Karpas-422 (cell line): ENCODE results near the gene RPS15A. TPM values are rescaled to one million over a fixed set of nuclear protein-coding genes. Genes with fewer than 3 reads are reported as not detected.
A peak's percentile ranks its signal among the peaks of the same experiment; 100 is the strongest.

Experiments used
- DNase-seq: peaks from one replicate; pipeline ENCODE4 v3.0.0-alpha.2; 2015
- H2AFZ ChIP-seq: fragments of 200-600 bp; sonication (generic); 2 replicates; pipeline ENCODE4 v1.6.1; 2014; ENCODE audit warnings: antibody characterized with exemption, low read length, mixed read lengths
- H3K27ac ChIP-seq: fragments of 200-600 bp; sonication (generic); 2 replicates; pipeline ENCODE4 v1.5.1; 2014; ENCODE audit warnings: mild to moderate bottlenecking, low read length, moderate library complexity
- H3K27me3 ChIP-seq: fragments of 200-600 bp; sonication (generic); 2 replicates; pipeline ENCODE4 v1.6.1; 2014; ENCODE audit warnings: low read length, mixed read lengths
- H3K36me3 ChIP-seq: fragments of 200-600 bp; sonication (generic); 2 replicates; pipeline ENCODE4 v1.6.1; 2014; ENCODE audit warnings: low read length, mixed read lengths; ENCODE audit not compliant: insufficient read depth
- H3K4me1 ChIP-seq: fragments of 200-600 bp; sonication (generic); 2 replicates; pipeline ENCODE4 v1.6.1; 2014; ENCODE audit warnings: mild to moderate bottlenecking, low read length, mixed read lengths
- H3K4me2 ChIP-seq: fragments of 200-600 bp; sonication (generic); 2 replicates; pipeline ENCODE4 v1.6.1; 2014; ENCODE audit warnings: low read length, low read depth, mild to moderate bottlenecking; ENCODE audit not compliant: poor library complexity, severe bottlenecking
- H3K4me3 ChIP-seq: fragments of 200-600 bp; sonication (generic); 2 replicates; pipeline ENCODE4 v1.5.1; 2014; ENCODE audit warnings: mild to moderate bottlenecking, antibody characterized with exemption, low read length, mixed read lengths
- H3K79me2 ChIP-seq: fragments of 200-600 bp; sonication (generic); 2 replicates; pipeline ENCODE4 v1.6.1; 2014; ENCODE audit warnings: mild to moderate bottlenecking, low read length, mixed read lengths
- H3K9ac ChIP-seq: fragments of 200-600 bp; sonication (generic); 2 replicates; pipeline ENCODE4 v1.6.0; 2014; ENCODE audit warnings: low read length
- H3K9me2 ChIP-seq: fragments of 200-600 bp; sonication (generic), shearing (Covaris generic); replicated peaks from 2 replicates; pipeline ENCODE4 v1.6.0; 2014; ENCODE audit warnings: mild to moderate bottlenecking, low read length, moderate library complexity; ENCODE audit not compliant: insufficient read depth
- H3K9me3 ChIP-seq: fragments of 300-700, 200-600 bp; sonication (generic); 2 replicates; pipeline ENCODE4 v1.6.1; 2014; ENCODE audit warnings: low read length, mixed read lengths
- H4K20me1 ChIP-seq: fragments of 200-600 bp; sonication (generic); 2 replicates; pipeline ENCODE4 v1.6.1; 2014; ENCODE audit warnings: mild to moderate bottlenecking, antibody characterized with exemption, low read length, low read depth; ENCODE audit not compliant: insufficient read depth
- total RNA-seq: library from RNA; depleted of rRNA; stranded (reverse); fragments of >200 nt; shearing (Covaris generic); gene quantifications from 2 replicates; pipeline ENCODE4 v1.2.3, GENCODE V29; 2014; ENCODE audit warnings: low replicate concordance

The RPS15A gene
- total RNA-seq, 1 experiment from 2014 or later, result 2,892 TPM

DNA sequence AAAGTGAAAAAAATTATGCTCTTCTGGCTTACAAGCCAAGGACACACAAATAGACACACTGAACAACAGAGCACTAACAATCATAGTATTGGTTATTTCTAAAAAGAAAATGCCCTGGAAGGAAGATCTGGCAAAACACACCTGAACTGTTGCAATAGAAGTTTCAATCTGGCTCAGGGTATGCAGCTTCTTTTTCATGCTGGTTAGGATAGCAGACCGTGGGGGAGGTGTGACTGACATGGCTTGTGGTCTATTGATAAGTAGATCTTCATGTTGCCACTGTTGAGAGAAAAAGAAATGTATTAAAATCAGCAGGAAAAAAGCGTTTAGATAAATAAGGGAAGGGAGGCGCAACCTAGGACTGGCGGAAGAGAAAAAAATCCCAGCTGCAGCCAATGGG, 37.8 kb upstream of the RPS15A start:
- Histone ChIP-seq H3K36me3 (peaks cover 44% of the 10 kb centered on the region), H4K20me1 (no peaks in the 10 kb centered on the region), H3K79me2 (no peaks in the 10 kb centered on the region; the same call in 1 of the 2 replicates), H3K27me3 (no peaks in the 10 kb centered on the region), H3K4me3 (no peak overlapping the region), H3K27ac (no peak overlapping the region), H3K9me3 (no peaks in the 10 kb centered on the region; the same call in 1 of the 2 replicates), H2AFZ (no peak overlapping the region), H3K4me1 (no peaks in the 10 kb centered on the region), H3K4me2 (no peak overlapping the region), H3K9ac (no peak overlapping the region), H3K9me2 (no peaks in the 10 kb centered on the region)
- DNase-seq, result no peak

DNA sequence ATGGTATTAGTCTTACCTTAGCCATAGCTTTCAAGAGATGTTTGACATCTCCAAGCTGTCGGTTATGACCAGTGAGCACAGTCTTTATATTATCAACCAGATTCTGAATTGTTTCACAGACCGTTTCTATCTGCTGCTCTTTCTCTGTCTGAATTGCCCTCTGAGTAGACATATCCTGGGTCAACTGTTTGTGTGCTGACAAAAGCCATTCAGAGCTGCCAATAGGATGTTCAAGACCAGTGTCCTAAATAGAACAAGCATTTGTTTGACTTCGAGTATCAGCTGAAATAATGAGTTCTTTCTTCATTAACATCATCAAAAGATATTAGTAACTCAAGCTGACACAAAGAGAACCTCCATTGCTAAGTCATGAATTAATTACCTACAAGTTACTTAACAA, 26.2 kb upstream of the RPS15A start:
- H3K79me2 ChIP-seq, result no peaks in the 10 kb centered on the region
- H3K27ac ChIP-seq, result no peak overlapping the region
- H3K27me3 ChIP-seq, result no peaks in the 10 kb centered on the region
- peaks cover 56% of the 10 kb centered on the region for H3K36me3 ChIP-seq
- H3K4me3 ChIP-seq, result no peak overlapping the region
- no peaks in the 10 kb centered on the region for H4K20me1 ChIP-seq
- H3K9ac ChIP-seq, result no peak overlapping the region
- H3K9me2 ChIP-seq, result no peaks in the 10 kb centered on the region
- DNase-seq, result no peak
- H3K4me1 ChIP-seq, result no peaks in the 10 kb centered on the region
- H3K9me3 ChIP-seq, result no peaks in the 10 kb centered on the region
- no peak overlapping the region for H3K4me2 ChIP-seq
- no peak overlapping the region for H2AFZ ChIP-seq

DNA sequence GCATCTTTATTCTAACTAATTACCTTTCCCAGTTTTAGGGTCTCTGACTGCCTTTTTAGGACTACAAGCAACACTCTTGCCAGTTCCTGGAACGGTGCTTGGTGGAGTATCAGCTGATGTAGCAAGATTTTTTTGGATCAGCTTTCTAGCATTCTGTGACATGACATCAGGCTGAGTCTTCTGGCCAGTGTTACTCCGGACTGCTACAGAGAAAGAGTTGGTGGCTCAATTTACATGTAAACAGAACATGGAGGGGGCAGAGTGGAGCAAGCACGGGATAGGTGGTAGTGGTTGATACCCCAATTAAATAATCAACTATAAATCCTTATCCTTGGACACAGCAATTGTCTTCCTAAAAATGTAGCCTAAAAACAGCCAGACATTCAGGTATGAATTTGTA, 21.8 kb upstream of the RPS15A start:
- Histone ChIP-seq H3K4me2 (no peak overlapping the region), H3K36me3 (peaks cover 63% of the 10 kb centered on the region), H3K27ac (no peak overlapping the region)

DNA sequence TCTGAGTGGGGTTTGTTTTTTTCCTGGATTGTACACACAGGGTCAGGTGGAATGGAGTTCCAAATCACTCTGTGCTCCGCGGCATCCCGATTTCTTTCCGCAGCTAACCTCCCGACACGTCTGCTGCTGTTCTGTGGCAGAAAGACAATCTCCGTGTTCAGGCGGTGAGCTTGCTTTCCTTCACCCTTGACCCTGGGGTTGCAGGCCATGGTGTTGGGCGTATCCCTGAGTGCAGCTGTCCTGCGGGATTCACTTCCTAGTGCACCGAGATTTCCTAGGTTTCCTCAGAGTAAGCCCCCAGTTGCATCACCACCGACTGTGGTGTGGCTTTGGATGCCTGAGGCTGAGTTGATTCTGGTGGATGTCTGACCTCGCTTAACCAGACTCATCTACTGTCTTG, 19.0 kb upstream of the RPS15A start:
- Histone ChIP-seq H3K4me3 (no peak overlapping the region), H3K4me1 (no peaks in the 10 kb centered on the region), H3K9ac (no peak overlapping the region), H3K27ac (no peak overlapping the region), H3K9me2 (no peaks in the 10 kb centered on the region), H2AFZ (no peak overlapping the region), H3K27me3 (no peaks in the 10 kb centered on the region), H4K20me1 (no peaks in the 10 kb centered on the region), H3K36me3 (peaks cover 43% of the 10 kb centered on the region), H3K79me2 (peaks cover 8% of the 10 kb centered on the region; the same call in 1 of the 2 replicates), H3K9me3 (no peaks in the 10 kb centered on the region), H3K4me2 (no peak overlapping the region)
- DNase-seq, result no peak

More for the DNA sequence above, 21.8 kb upstream of the RPS15A start:
- Histone ChIP-seq H3K9me3 (no peaks in the 10 kb centered on the region), H2AFZ (no peak overlapping the region), H3K9ac (no peak overlapping the region), H3K4me3 (no peak overlapping the region), H3K4me1 (no peaks in the 10 kb centered on the region), H3K79me2 (no peaks in the 10 kb centered on the region), H3K9me2 (no peaks in the 10 kb centered on the region), H4K20me1 (no peaks in the 10 kb centered on the region), H3K27me3 (no peaks in the 10 kb centered on the region)
- no peak for DNase-seq

DNA sequence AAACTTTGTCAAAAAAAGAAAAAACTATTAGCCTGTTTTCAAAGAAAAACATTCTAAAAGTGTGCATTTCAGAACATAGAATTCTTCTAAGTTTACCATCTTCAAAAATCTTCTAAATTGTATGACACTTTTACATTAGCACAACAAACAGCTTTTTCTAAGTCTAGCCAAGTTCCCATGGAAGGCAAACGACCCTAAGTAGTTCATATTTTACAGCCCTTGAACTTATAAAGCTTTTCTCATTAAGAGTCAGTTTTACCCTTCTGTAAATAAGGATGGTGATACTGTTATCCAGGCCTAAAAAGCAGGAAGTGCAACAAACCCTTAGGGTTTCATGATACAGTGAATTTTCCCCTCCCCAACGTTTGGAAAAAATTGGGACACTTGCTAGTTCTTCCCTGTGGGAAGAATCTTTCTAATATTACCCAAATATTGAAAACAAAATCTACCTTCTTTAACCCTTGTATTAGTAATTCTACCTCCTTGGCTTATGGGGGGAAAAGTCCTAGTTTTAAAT, 15.2 kb upstream of the RPS15A start:
- Histone ChIP-seq H3K79me2 (peaks cover 18% of the 10 kb centered on the region), H2AFZ (no peak overlapping the region), H3K9me2 (no peaks in the 10 kb centered on the region), H3K27me3 (no peaks in the 10 kb centered on the region), H3K4me2 (no peak overlapping the region), H3K9ac (no peak overlapping the region), H3K36me3 (peaks cover 24% of the 10 kb centered on the region), H3K4me1 (peaks cover 4% of the 10 kb centered on the region), H3K4me3 (no peak overlapping the region), H4K20me1 (peaks cover 6% of the 10 kb centered on the region), H3K9me3 (no peaks in the 10 kb centered on the region), H3K27ac (peak overlapping the region; percentile 41; the same call in 1 of the 2 replicates)
- DNase-seq, result no peak

DNA sequence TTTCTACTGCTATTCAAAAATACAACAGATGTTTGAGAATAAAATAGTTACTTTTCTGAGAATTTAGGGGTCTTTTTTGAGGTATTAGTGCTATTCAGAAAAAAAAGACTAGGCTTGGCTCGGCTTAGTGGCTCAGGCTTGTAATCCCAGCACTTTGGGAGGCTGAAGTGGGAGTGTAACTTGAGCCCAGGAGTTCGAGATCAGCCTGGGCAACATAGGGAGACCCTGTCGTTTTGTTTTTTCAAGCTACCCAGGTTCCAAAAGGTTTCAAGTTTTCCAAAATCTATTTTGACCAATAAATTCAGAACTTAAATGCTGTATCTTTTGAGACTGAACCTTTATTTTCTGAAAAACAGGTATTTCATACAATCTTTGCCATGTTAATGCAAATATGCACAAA, 14.4 kb upstream of the RPS15A start:
- peaks cover 26% of the 10 kb centered on the region for H3K79me2 ChIP-seq
- H3K9ac ChIP-seq, result no peak overlapping the region
- no peak overlapping the region for H3K4me3 ChIP-seq
- H4K20me1 ChIP-seq, result peaks cover 14% of the 10 kb centered on the region
- H3K27ac ChIP-seq, result peak overlapping the region; percentile 41
- H3K9me2 ChIP-seq, result no peaks in the 10 kb centered on the region
- H3K4me1 ChIP-seq, result peaks cover 11% of the 10 kb centered on the region
- H3K36me3 ChIP-seq, result peaks cover 23% of the 10 kb centered on the region
- no peaks in the 10 kb centered on the region for H3K27me3 ChIP-seq
- no peak overlapping the region for H2AFZ ChIP-seq
- H3K4me2 ChIP-seq, result no peak overlapping the region
- DNase-seq, result no peak
- H3K9me3 ChIP-seq, result no peaks in the 10 kb centered on the region

DNA sequence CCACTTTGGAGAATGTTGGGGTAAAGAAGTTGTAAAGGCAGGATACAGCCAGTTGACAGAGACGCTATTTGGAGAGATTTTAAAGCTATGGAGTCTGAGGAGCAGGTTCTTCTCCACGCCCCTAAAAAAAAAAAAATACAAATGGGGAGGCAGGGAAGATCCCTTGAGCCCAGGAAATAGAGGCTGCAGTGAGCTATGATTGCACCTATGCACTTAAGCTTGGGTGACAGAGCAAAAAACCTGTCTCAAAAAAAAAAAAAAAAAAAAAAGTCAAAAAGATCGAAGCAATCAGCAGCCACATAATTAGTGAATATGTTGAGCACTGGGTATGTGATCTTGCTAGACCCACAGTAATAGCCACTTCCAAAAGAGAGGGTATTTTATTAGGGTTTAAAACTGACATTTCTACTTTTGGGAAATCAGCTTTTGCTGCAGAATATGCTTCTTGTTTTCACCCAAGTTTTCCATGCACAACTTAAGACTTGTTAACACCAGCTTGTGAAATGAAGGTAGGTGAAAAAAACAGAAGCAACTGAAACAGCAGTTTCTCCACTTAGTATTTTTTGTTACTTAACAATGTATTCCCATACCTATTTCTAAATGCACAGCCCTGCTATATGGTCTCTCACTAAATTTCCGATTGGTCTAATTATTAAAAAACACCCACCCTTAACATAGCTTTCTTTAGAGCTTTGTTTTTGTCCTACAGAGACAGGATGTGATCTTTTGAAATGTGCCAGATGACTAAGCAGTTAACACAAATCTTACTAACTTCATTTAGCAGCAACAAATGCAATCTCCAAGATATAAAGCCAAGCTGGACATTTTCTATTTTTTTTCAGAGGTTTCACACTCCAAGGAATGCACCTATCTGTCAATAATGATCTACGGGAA, 13.7 kb upstream of the RPS15A start:
- no peak overlapping the region for H3K4me3 ChIP-seq
- no peak overlapping the region for H2AFZ ChIP-seq
- H3K4me2 ChIP-seq, result no peak overlapping the region
- H3K27me3 ChIP-seq, result no peaks in the 10 kb centered on the region
- no peaks in the 10 kb centered on the region for H3K9me2 ChIP-seq
- no peak overlapping the region for H3K9ac ChIP-seq
- H3K9me3 ChIP-seq, result no peaks in the 10 kb centered on the region
- peaks cover 33% of the 10 kb centered on the region for H3K79me2 ChIP-seq
- peaks cover 17% of the 10 kb centered on the region for H3K4me1 ChIP-seq
- peak overlapping the region; percentile 41 for H3K27ac ChIP-seq
- H3K36me3 ChIP-seq, result peaks cover 21% of the 10 kb centered on the region
- no peak for DNase-seq
- peaks cover 16% of the 10 kb centered on the region for H4K20me1 ChIP-seq

DNA sequence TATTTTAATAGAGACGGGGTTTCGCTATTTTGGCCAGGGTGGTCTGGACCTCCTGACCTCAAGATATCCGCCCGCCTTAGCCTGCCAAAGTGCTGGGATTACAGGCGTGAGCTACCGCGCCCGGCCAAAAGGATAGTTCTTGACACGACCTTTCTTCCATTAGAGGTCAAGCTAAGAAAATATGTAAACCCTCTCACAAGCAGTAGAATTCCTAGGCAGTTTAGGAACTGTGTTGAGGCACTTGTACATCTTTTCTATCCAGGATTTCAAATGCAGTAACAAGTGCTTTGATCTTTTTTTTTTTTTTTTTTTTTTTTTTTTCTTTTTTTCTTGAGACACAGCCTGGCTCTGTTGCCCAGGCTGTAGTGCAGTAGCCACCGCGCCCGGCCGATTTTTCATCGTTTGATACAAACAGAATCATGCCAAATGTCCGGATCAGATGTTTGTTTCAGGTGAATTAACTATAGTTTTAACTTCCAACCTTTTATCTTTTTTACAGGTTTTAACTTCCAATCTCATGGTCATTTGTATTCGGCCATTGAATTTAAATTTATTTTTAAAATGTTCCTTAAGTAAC, 12.7 kb upstream of the RPS15A start:
- H3K9me3 ChIP-seq, result no peaks in the 10 kb centered on the region
- no peak overlapping the region for H2AFZ ChIP-seq
- no peak overlapping the region for H3K27ac ChIP-seq
- no peak overlapping the region for H3K4me3 ChIP-seq
- no peaks in the 10 kb centered on the region for H3K9me2 ChIP-seq
- peaks cover 42% of the 10 kb centered on the region for H3K79me2 ChIP-seq
- peaks cover 18% of the 10 kb centered on the region for H4K20me1 ChIP-seq
- no peak overlapping the region for H3K4me2 ChIP-seq
- no peak overlapping the region for H3K9ac ChIP-seq
- no peaks in the 10 kb centered on the region for H3K27me3 ChIP-seq
- no peak for DNase-seq
- peaks cover 17% of the 10 kb centered on the region for H3K4me1 ChIP-seq
- H3K36me3 ChIP-seq, result peaks cover 22% of the 10 kb centered on the region
